Esophagus (tissue), 2 donors: Measurements from ENCODE around the gene UTF1. TPM values are rescaled to one million over a fixed set of nuclear protein-coding genes. Genes with fewer than 3 reads are reported as not detected.

Experiments used
- H3K27ac ChIP-seq, 2 donors: one replicate each; pipeline ENCODE4 v1.5.1; 2013; ENCODE audit warnings: low read depth in 2 of 2, mild to moderate bottlenecking in 2 of 2, inconsistent platforms in 1 of 2, low read length in 1 of 2, moderate library complexity in 1 of 2
- H3K27me3 ChIP-seq, 2 donors: one replicate each; pipeline ENCODE4 v1.6.1; 2013; ENCODE audit warnings: low read length in 2 of 2, control low read depth in 1 of 2, mild to moderate bottlenecking in 1 of 2; ENCODE audit not compliant: insufficient read depth in 2 of 2, control insufficient read depth in 1 of 2
- H3K36me3 ChIP-seq, 2 donors: one replicate each; pipeline ENCODE4 v1.6.1; 2013; ENCODE audit warnings: low read length in 1 of 2; ENCODE audit not compliant: control insufficient read depth in 2 of 2, insufficient read depth in 2 of 2
- H3K4me1 ChIP-seq, 2 donors: one replicate each; pipeline ENCODE4 v1.6.1; 2013; ENCODE audit warnings: low read length in 1 of 2; ENCODE audit not compliant: control insufficient read depth in 2 of 2, insufficient read depth in 2 of 2
- H3K4me3 ChIP-seq, 2 donors: one replicate each; pipeline ENCODE4 v1.5.1; 2013; ENCODE audit warnings: low read length in 2 of 2, mild to moderate bottlenecking in 2 of 2, low read depth in 1 of 2, moderate library complexity in 1 of 2
- H3K9me3 ChIP-seq, 2 donors: one replicate each; pipeline ENCODE4 v1.6.1; 2013; ENCODE audit warnings: mild to moderate bottlenecking in 2 of 2, low read depth in 1 of 2, low read length in 1 of 2, moderate library complexity in 1 of 2; ENCODE audit not compliant: control insufficient read depth in 2 of 2, insufficient read depth in 1 of 2
- WGBS, 2 donors: extraction: QIAGEN DNeasy Blood & Tissue Kit; methylation state at CpG; one replicate each; pipeline ENCODE4 v1.1.7; 2013; 5-methylcytosine and 5-hydroxymethylcytosine counted together
- polyA plus RNA-seq, 2 donors: library from polyadenylated mRNA; stranded (reverse); fragments of 200-250 nt; gene quantifications; one replicate each; pipeline ENCODE4 v1.2.3, GENCODE V29; 2013
- donor health status: healthy with polysubstance abuse.
- donor health status: Bipolar disorder and iron deficiency.

The UTF1 gene
- polyA plus RNA-seq, 2 donors: not detected

GRCh38 chr10:133273534-133274143 lies 43.6 kb downstream of the UTF1 start:
- no peaks in the 10 kb centered on the region for H3K27me3 ChIP-seq
- H3K4me1 ChIP-seq: peaks cover 2 to 5% of the 10 kb centered on the region in 2 donors
- peaks cover 0 to 6% of the 10 kb centered on the region in 2 donors for H3K36me3 ChIP-seq
- no peak overlapping the region for H3K27ac ChIP-seq
- H3K4me3 ChIP-seq: no peak overlapping the region
- no peaks in the 10 kb centered on the region for H3K9me3 ChIP-seq
- 62 to 63% methylated on average over 28 of the region's 28 CpGs for WGBS, 2 donors

- Histone ChIP-seq H3K27ac (peak overlapping the region in 1 of 2 donors; percentile 19), H3K4me3 (peak overlapping the region; percentile 2 to 32), H3K9me3 (no peaks in the 10 kb centered on the region), H3K36me3 (peaks cover 0 to 15% of the 10 kb centered on the region in 2 donors), H3K4me1 (peaks cover 2 to 5% of the 10 kb centered on the region in 2 donors), H3K27me3 (no peaks in the 10 kb centered on the region)
- WGBS, 2 donors: 24 to 27% methylated on average over 26 of the region's 26 CpGs
Measured at GRCh38 chr10:133274751-133275683, 45.0 kb downstream of the UTF1 start.

GRCh38 chr10:133275684-133276092 lies 45.7 kb downstream of the UTF1 start:
- peak overlapping the region; percentile 2 to 32 for H3K4me3 ChIP-seq
- no peak overlapping the region for H3K27ac ChIP-seq
- 22 to 30% methylated on average over 12 of the region's 12 CpGs for WGBS, 2 donors
- H3K36me3 ChIP-seq: peaks cover 0 to 19% of the 10 kb centered on the region in 2 donors
- no peaks in the 10 kb centered on the region for H3K27me3 ChIP-seq
- peaks cover 2 to 5% of the 10 kb centered on the region in 2 donors for H3K4me1 ChIP-seq
- no peaks in the 10 kb centered on the region for H3K9me3 ChIP-seq

DNA sequence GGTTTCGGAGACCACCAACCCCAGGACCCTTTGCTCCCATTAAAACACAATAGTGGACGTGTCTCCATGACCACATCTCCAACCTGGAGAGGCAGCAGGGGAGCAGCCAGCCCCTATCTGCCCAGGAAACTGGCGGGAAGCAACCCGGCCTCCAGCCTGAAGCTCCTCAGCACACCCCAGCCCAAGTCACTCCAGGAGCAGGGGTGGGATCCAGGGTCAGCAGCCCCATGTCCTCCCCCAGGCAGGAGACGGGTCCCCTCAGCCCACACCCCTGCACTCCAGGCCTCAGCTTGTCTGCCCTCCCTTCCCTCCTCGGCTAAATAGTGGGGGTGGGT lies 46.0 kb downstream of the UTF1 start:
- Histone ChIP-seq H3K4me3 (peak overlapping the region; percentile 21 to 32), H3K27me3 (no peaks in the 10 kb centered on the region), H3K27ac (no peak overlapping the region), H3K36me3 (peaks cover 0 to 19% of the 10 kb centered on the region in 2 donors), H3K4me1 (peaks cover 2 to 5% of the 10 kb centered on the region in 2 donors), H3K9me3 (no peaks in the 10 kb centered on the region)
- 16 to 21% methylated on average over 6 of the region's 6 CpGs for WGBS, 2 donors

- Histone ChIP-seq H3K4me3 (peak within 1 kb of the TSS; percentile 21 to 32), H3K27ac (no peak within 1 kb of the TSS), H3K36me3 (peaks cover 0 to 23% of the 10 kb centered on the region in 2 donors)
Measured at GRCh38 chr10:133276435-133277201, 46.6 kb downstream of the UTF1 start, which contains the start of gene ADAM8. Gene ADAM8 (minus strand): TSS chr10:133276868. CDS start chr10:133276817, 51 bp downstream.

GRCh38 chr10:133277277-133277992 lies 47.4 kb downstream of the UTF1 start:
- no peaks in the 10 kb centered on the region for H3K27me3 ChIP-seq
- 64% methylated on average over 25 of the region's 25 CpGs for WGBS, 2 donors
- H3K9me3 ChIP-seq: no peaks in the 10 kb centered on the region
- H3K27ac ChIP-seq: no peak overlapping the region
- no peak overlapping the region for H3K4me3 ChIP-seq
- peaks cover 2 to 5% of the 10 kb centered on the region in 2 donors for H3K4me1 ChIP-seq
- H3K36me3 ChIP-seq: peaks cover 4 to 31% of the 10 kb centered on the region in 2 donors

More at GRCh38 chr10:133276435-133277201, 46.6 kb downstream of the UTF1 start, which contains the start of gene ADAM8:
- no peaks in the 10 kb centered on the region for H3K27me3 ChIP-seq
- H3K9me3 ChIP-seq: no peaks in the 10 kb centered on the region
- WGBS, 2 donors: 6 to 8% methylated on average over 52 to 63 of the region's 63 CpGs
- peaks cover 2 to 5% of the 10 kb centered on the region in 2 donors for H3K4me1 ChIP-seq

- H3K4me3 ChIP-seq: no peak overlapping the region
- H3K27ac ChIP-seq: peak overlapping the region; percentile 23 to 29
- no peaks in the 10 kb centered on the region for H3K9me3 ChIP-seq
- no peaks in the 10 kb centered on the region for H3K27me3 ChIP-seq
- WGBS, 2 donors: 66% methylated on average over 12 of the region's 12 CpGs
- peaks cover 7 to 37% of the 10 kb centered on the region in 2 donors for H3K36me3 ChIP-seq
- peaks cover 2 to 5% of the 10 kb centered on the region in 2 donors for H3K4me1 ChIP-seq
Measured at GRCh38 chr10:133277993-133278576, 48.1 kb downstream of the UTF1 start.

DNA sequence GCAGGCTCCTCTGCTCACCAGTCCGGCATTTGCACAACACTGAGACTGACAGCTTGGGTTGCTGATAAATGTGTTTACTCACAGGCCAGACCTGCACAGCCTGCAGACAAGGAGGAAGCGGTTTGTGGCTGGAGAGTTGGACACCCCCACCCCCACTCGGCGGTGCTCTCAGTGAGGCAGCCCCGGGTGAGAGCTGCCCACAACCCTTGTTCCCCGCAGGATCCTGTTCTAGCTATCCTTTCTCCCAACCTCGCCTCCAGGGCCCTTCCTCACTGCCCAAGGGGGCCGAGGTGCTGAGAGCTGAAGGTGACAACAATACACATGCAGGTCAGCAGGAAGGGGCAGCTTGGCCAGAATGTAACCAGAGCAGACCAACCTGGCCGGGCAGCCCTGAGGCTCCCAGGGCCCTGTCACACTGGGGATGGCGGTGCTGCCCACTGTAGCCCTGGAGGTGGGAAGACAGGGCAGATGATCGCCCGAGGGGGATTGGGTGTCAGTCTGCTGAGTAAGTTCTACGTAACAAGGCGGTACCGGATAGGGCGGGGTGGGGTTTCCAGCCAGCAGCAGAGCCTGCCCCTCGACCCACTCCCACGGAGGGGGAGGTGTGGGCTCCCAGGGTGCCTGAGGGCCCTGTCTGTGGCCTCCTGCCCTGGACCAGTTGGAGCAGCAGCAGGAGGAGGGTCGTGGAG lies 48.7 kb downstream of the UTF1 start:
- Histone ChIP-seq H3K9me3 (no peaks in the 10 kb centered on the region), H3K27ac (peak overlapping the region; percentile 37 to 51), H3K27me3 (no peaks in the 10 kb centered on the region), H3K36me3 (peaks cover 7 to 44% of the 10 kb centered on the region in 2 donors), H3K4me3 (no peak overlapping the region), H3K4me1 (peaks cover 2 to 5% of the 10 kb centered on the region in 2 donors)
- 53 to 59% methylated on average over 19 of the region's 19 CpGs for WGBS, 2 donors
